Stomach (tissue), 19 donors: ENCODE results near the gene TMEM123. TPM values are rescaled to one million over a fixed set of nuclear protein-coding genes. Genes with fewer than 3 reads are reported as not detected.

Source experiments
- DNase-seq, 2 donors: peaks; one replicate each; pipeline versions ENCODE4 v3.0.0 to v3.0.0-alpha.2; 2013 to 2019
- H3K27ac ChIP-seq, 5 donors: fragments of 200-600 bp in 4 of 5; sonication (generic) in 4 of 5; one replicate each; pipeline ENCODE4 v1.5.1; 2013 to 2019; ENCODE audit warnings: mild to moderate bottlenecking in 1 of 5, moderate library complexity in 1 of 5
- H3K27me3 ChIP-seq, 3 donors: fragments of 200-600 bp; sonication (generic); one replicate each; pipeline ENCODE4 v1.5.1; 2017 to 2019; ENCODE audit warnings: mixed run types in 1 of 3
- H3K36me3 ChIP-seq, 4 donors: fragments of 200-600 bp; sonication (generic); 1 replicate in 3 of 4; 2 replicates in 1 of 4; pipeline ENCODE4 v1.5.1; 2016 to 2019
- H3K4me1 ChIP-seq, 4 donors: fragments of 200-600 bp; sonication (generic); one replicate each; pipeline ENCODE4 v1.5.1; 2016 to 2019
- H3K4me3 ChIP-seq, 4 donors: fragments of 200-600 bp; sonication (generic) in 3 of 4; one replicate each; pipeline ENCODE4 v1.5.1; 2016 to 2019; ENCODE audit warnings: mild to moderate bottlenecking in 1 of 4
- H3K9me3 ChIP-seq, 4 donors: fragments of 200-600 bp; sonication (generic); one replicate each; pipeline ENCODE4 v1.5.1; 2016 to 2019
- EP300 ChIP-seq: sonication (generic); formaldehyde crosslinking; IDR thresholded peaks from one replicate; pipeline ENCODE4 v1.6.1; 2017; ENCODE audit warnings: antibody characterized with exemption
- POLR2A ChIP-seq, 4 donors: fragments of 450-650 bp; IDR thresholded peaks; one replicate each; pipeline ENCODE4 v1.6.1; 2016; ENCODE audit warnings: antibody characterized with exemption in 4 of 4, control low read depth in 2 of 4, mild to moderate bottlenecking in 1 of 4, moderate library complexity in 1 of 4
- POLR2AphosphoS5 ChIP-seq, 3 donors: sonication (generic); formaldehyde crosslinking; IDR thresholded peaks; one replicate each; pipeline ENCODE4 v1.6.1; 2016; ENCODE audit warnings: antibody characterized with exemption in 3 of 3
- WGBS, 5 donors: extraction: QIAGEN DNeasy Blood & Tissue Kit in 3 of 5; methylation state at CpG; one replicate each; pipeline versions ENCODE4 v1.1.5 to v1.1.7; 2013 to 2018; 5-methylcytosine and 5-hydroxymethylcytosine counted together
- intact Hi-C: fragments of 100-400 bp; cut with DNase I; formaldehyde crosslinking; loops from one replicate; pipeline ENCODE4 v1.15.1; 2023; ENCODE audit warnings: low total_unique reads
- long read RNA-seq, 10 donors: transcript quantifications; one replicate each; lab custom pipeline, GENCODE V29; 2026
- polyA plus RNA-seq, 3 donors: library from polyadenylated mRNA; stranded (reverse); fragments of 200-250 nt; gene quantifications; one replicate each; pipeline ENCODE4 v1.2.3, GENCODE V29; 2013
- total RNA-seq, 5 donors: library from RNA; depleted of rRNA; stranded (reverse); fragments of >200 nt; gene quantifications; one replicate each; pipeline versions ENCODE4 v1.1.0 to v1.2.3, GENCODE V29; 2014 to 2016
- TF ChIP-seq, protein P1 (sequence below), 7 experiments: fragments of 450-650 bp in 4 of 7; fragments of 200-600 bp in 3 of 7; sonication (generic) in 3 of 7; IDR thresholded peaks; one replicate each; pipeline ENCODE4 v1.5.1; 2016 to 2019; ENCODE audit warnings: antibody characterized with exemption in 7 of 7, control low read depth in 2 of 7, mild to moderate bottlenecking in 1 of 7
- donor health status: healthy with polysubstance abuse.
- donor health status: Bipolar disorder and iron deficiency.
- donor health status: healthy.

TMEM123 gene, protein sequence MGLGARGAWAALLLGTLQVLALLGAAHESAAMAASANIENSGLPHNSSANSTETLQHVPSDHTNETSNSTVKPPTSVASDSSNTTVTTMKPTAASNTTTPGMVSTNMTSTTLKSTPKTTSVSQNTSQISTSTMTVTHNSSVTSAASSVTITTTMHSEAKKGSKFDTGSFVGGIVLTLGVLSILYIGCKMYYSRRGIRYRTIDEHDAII
- total RNA-seq: 100 to 1,000 TPM in 2 of 5 donors, 10 to 100 TPM in 3; 16.2 to 226 (median 75.3) TPM
- 10 to 100 TPM; 47.2 to 53.6 (median 49.6) TPM for polyA plus RNA-seq
- long read RNA-seq, donor 1, transcript TMEM123-202 (5 exons, 3,579 nt): major isoform, 18 of 55 reads
- long read RNA-seq, donor 1, transcript TMEM123-206 (3 exons, 549 nt): minor isoform, 15 of 55 reads
- long read RNA-seq, donor 1, partial matches to known transcripts: 22 of 55 reads
- long read RNA-seq, donor 1, other reads (novel, unspliced or antisense): 0 of 55 reads
- long read RNA-seq, donor 2, transcript TMEM123-206 (3 exons, 549 nt): minor isoform, 6 of 79 reads
- long read RNA-seq, donor 2, transcript TMEM123-202 (5 exons, 3,579 nt): major isoform, 39 of 79 reads
- long read RNA-seq, donor 2, partial matches to known transcripts: 34 of 79 reads
- long read RNA-seq, donor 2, other reads (novel, unspliced or antisense): 0 of 79 reads
- long read RNA-seq, donor 3, transcript TMEM123-202 (5 exons, 3,579 nt): major isoform, 31 of 53 reads
- long read RNA-seq, donor 3, transcript TMEM123-206 (3 exons, 549 nt): minor isoform, 13 of 53 reads
- long read RNA-seq, donor 3, partial matches to known transcripts: 9 of 53 reads
- long read RNA-seq, donor 3, other reads (novel, unspliced or antisense): 0 of 53 reads
- long read RNA-seq, donor 4, partial matches to known transcripts: 0 of 8 reads
- long read RNA-seq, donor 4, other reads (novel, unspliced or antisense): 0 of 8 reads
- long read RNA-seq, donor 5, transcript TMEM123-202 (5 exons, 3,579 nt): minor isoform, 36 of 85 reads
- long read RNA-seq, donor 5, transcript TMEM123-206 (3 exons, 549 nt): major isoform, 49 of 85 reads
- long read RNA-seq, donor 5, partial matches to known transcripts: 0 of 85 reads
- long read RNA-seq, donor 5, other reads (novel, unspliced or antisense): 0 of 85 reads
- long read RNA-seq, donor 6, transcript TMEM123-206 (3 exons, 549 nt): minor isoform, 43 of 451 reads
- long read RNA-seq, donor 6, transcript TMEM123-202 (5 exons, 3,579 nt): major isoform, 120 of 451 reads
- long read RNA-seq, donor 6, partial matches to known transcripts: 288 of 451 reads
- long read RNA-seq, donor 6, other reads (novel, unspliced or antisense): 0 of 451 reads
- long read RNA-seq, donor 7, transcript TMEM123-202 (5 exons, 3,579 nt): major isoform, 41 of 97 reads
- long read RNA-seq, donor 7, transcript TMEM123-206 (3 exons, 549 nt): major isoform, 41 of 97 reads
- long read RNA-seq, donor 7, partial matches to known transcripts: 15 of 97 reads
- long read RNA-seq, donor 7, other reads (novel, unspliced or antisense): 0 of 97 reads
- long read RNA-seq, donor 8, transcript TMEM123-202 (5 exons, 3,579 nt): major isoform, 40 of 74 reads
- long read RNA-seq, donor 8, transcript TMEM123-206 (3 exons, 549 nt): minor isoform, 20 of 74 reads
- long read RNA-seq, donor 8, partial matches to known transcripts: 14 of 74 reads
- long read RNA-seq, donor 8, other reads (novel, unspliced or antisense): 0 of 74 reads
- long read RNA-seq, donor 9, transcript TMEM123-206 (3 exons, 549 nt): major isoform, 47 of 236 reads
- long read RNA-seq, donor 9, transcript TMEM123-202 (5 exons, 3,579 nt): minor isoform, 22 of 236 reads
- long read RNA-seq, donor 9, partial matches to known transcripts: 167 of 236 reads
- long read RNA-seq, donor 9, other reads (novel, unspliced or antisense): 0 of 236 reads
- long read RNA-seq, donor 10, transcript TMEM123-202 (5 exons, 3,579 nt): major isoform, 11 of 22 reads
- long read RNA-seq, donor 10, partial matches to known transcripts: 7 of 22 reads
- long read RNA-seq, donor 10, other reads (novel, unspliced or antisense): 0 of 22 reads

DNA sequence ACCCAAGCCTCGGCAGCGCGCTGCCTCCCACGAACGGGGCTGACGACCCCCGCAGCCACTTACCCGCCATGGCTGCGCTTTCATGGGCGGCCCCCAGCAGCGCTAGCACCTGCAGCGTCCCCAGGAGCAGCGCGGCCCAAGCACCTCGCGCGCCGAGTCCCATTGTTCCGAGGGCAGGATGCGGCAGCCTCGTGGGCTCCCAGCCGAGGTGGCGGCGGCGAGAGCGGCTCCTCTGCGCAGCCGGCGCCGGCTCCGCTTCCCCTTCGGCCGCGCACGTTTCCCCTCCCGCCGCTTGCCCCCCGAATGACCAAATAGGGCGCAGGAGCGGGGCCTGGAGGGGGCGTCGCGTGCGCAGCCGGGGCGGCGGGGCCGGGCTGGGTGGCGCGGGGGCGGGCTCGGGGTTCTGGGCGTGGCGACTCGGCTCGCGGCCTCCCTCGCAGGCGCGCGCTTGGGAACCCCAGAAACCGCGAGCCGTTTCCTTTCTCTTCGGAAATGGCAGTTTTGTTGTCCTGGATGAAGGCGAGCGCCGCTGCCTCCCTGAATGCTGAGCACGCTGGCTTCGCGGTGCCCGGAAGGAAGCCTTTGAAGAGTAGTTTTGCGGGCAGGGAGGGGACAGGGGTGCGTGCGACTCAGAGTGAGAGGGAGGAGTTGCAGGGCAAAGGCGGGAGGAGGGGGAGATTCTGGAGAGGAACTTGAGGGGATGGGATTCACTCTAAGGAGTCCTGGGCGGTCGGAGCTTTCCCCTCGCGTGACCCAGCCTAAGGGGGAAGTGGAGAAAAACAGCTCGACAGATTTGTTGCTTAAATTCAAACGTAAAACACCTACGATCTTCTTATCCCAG lies at the start of gene TMEM123:
Gene TMEM123 (minus strand): TSS at position 305 of the 841 bp plus-strand sequence. CDS start 142 bp downstream, at position 163.
- WGBS, 5 donors: 0 to 1% (median 1%) methylated on average over 21 to 83 of the region's 83 CpGs

DNA sequence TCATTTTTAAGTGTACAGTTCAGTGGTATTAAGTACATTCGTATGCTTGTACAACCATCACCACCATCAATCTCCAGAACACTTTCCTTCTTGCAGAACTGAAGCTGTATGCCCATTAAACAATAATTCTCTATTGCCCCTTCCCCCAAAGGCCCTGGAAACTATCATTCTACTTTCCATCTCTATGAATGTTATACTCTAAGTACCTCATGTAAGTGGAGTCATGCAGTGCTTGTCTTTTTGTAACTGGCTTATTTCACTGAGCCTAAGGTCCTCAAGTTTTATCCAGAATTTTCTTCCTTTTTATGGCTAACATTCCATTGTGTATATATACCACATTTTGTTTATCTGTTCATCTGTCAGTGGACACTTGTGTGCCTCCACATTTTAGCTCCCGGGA lies 48.3 kb upstream of the TMEM123 start:
- peaks cover 0 to 5% (median 0%) of the 10 kb centered on the region in 3 donors for H3K27me3 ChIP-seq
- no peaks in the 10 kb centered on the region for H3K9me3 ChIP-seq
- H3K36me3 ChIP-seq: no peaks in the 10 kb centered on the region
- 69 to 89% (median 80%) methylated on average over 2 of the region's 2 CpGs for WGBS, 5 donors
- intact Hi-C loops: no loop called here
- H3K4me1 ChIP-seq: peaks cover 0 to 1% (median under 1%) of the 10 kb centered on the region in 4 donors
- DNase-seq: no peak
- no peak for TF ChIP-seq POLR2AphosphoS5 (IDR thresholded peaks at IDR 0.05)
- TF ChIP-seq, protein P1, sequence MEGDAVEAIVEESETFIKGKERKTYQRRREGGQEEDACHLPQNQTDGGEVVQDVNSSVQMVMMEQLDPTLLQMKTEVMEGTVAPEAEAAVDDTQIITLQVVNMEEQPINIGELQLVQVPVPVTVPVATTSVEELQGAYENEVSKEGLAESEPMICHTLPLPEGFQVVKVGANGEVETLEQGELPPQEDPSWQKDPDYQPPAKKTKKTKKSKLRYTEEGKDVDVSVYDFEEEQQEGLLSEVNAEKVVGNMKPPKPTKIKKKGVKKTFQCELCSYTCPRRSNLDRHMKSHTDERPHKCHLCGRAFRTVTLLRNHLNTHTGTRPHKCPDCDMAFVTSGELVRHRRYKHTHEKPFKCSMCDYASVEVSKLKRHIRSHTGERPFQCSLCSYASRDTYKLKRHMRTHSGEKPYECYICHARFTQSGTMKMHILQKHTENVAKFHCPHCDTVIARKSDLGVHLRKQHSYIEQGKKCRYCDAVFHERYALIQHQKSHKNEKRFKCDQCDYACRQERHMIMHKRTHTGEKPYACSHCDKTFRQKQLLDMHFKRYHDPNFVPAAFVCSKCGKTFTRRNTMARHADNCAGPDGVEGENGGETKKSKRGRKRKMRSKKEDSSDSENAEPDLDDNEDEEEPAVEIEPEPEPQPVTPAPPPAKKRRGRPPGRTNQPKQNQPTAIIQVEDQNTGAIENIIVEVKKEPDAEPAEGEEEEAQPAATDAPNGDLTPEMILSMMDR (IDR thresholded peaks at IDR 0.05): no peak
- TF ChIP-seq EP300: no peak
- TF ChIP-seq POLR2A (IDR thresholded peaks at IDR 0.05): no peak
- no peak overlapping the region for H3K27ac ChIP-seq
- H3K4me3 ChIP-seq: no peak overlapping the region

More for the DNA sequence above, at the start of gene TMEM123:
- Histone ChIP-seq H3K27me3 (no peaks in the 10 kb centered on the region), H3K4me1 (peaks cover 27 to 72% (median 44%) of the 10 kb centered on the region in 4 donors), H3K4me3 (peak within 1 kb of the TSS; percentile 87 to 92 (median 90)), H3K27ac (peak within 1 kb of the TSS; percentile 84 to 96 (median 93)), H3K9me3 (no peaks in the 10 kb centered on the region), H3K36me3 (peaks cover 0 to 8% (median 5%) of the 10 kb centered on the region in 4 donors)
- intact Hi-C loops: no loop called here
- DNase-seq: peak; percentile 83 to 94
- TF ChIP-seq EP300: no peak
- peak in 2 of 3 donors; percentile 66 to 83 for TF ChIP-seq POLR2AphosphoS5 (IDR thresholded peaks at IDR 0.05)

DNA sequence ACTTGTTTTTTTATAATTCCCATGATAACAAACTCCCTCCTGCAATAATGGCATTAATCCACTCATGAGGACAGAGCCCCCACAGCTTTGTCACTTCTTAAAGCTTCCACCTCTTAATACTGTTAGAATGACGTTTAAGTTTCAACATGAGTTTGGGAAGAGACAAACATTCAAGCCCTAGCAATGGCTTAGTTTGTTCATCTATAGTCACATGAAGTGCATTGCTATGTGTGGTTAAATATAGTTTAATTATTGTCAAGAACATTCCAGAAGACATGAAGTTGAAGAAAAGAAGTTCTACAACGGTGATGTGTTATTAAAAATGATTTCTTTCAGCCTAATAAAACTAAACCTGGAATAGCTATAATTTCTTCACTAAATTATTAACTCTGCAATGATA lies 47.4 kb upstream of the TMEM123 start:
- peaks cover 0 to 9% (median 0%) of the 10 kb centered on the region in 3 donors for H3K27me3 ChIP-seq
- intact Hi-C loops: loop anchor here (10.0 kb wide), 1 partner anchor 155 kb away; the partner anchor contains the start of gene BIRC2
- no peak overlapping the region for H3K27ac ChIP-seq
- peaks cover 0 to 10% (median 4%) of the 10 kb centered on the region in 4 donors for H3K4me1 ChIP-seq
- 26 to 56% (median 35%) methylated on average over 2 of the region's 2 CpGs for WGBS, 5 donors
- TF ChIP-seq POLR2AphosphoS5 (IDR thresholded peaks at IDR 0.05) (no peak), POLR2A (IDR thresholded peaks at IDR 0.05) (no peak), EP300 (no peak)
- TF ChIP-seq, protein P1 (IDR thresholded peaks at IDR 0.05): no peak
- no peak overlapping the region for H3K4me3 ChIP-seq
- no peak for DNase-seq
- no peaks in the 10 kb centered on the region for H3K36me3 ChIP-seq
- H3K9me3 ChIP-seq: no peaks in the 10 kb centered on the region
